ENCODE measurements around the gene RUBCNL. TPM values are rescaled to one million over a fixed set of nuclear protein-coding genes. Genes with fewer than 3 reads are reported as not detected.
A peak's percentile ranks its signal among the peaks of the same experiment; 100 is the strongest.

The RUBCNL gene
- total and polyA plus RNA-seq, 4 donors, result 1.6 to 11.5 (median 5.5) TPM

GRCh38 chr13:46404733-46405100 is 17.7 kb upstream of the RUBCNL start:
- H3K9ac ChIP-seq (ENCODE audit: insufficient read depth in 1 of 2, low read length in 2 of 2), result no peak overlapping the region
- H3K4me1 ChIP-seq (ENCODE audit: control insufficient read depth in 5 of 5, insufficient read depth in 5 of 5, low read length in 5 of 5), result no peaks in the 10 kb centered on the region
- DNase-seq, result no peak
- WGBS, 2 donors, result 55 to 78% methylated on average over 1 of the region's 1 CpG
- no peaks in the 10 kb centered on the region for H3K36me3 ChIP-seq (ENCODE audit: control insufficient read depth in 4 of 4, insufficient read depth in 4 of 4, low read length in 4 of 4)
- no peak for ATAC-seq (ENCODE audit: insufficient read depth, low FRiP score)
- no peaks in the 10 kb centered on the region for H3K9me3 ChIP-seq (ENCODE audit: control insufficient read depth in 4 of 4, insufficient read depth in 3 of 4, low read length in 3 of 4)
- peaks cover 0 to 2% (median 0%) of the 10 kb centered on the region in 3 donors for H3K27me3 ChIP-seq (ENCODE audit: control insufficient read depth in 3 of 3, insufficient read depth in 3 of 3, low read length in 2 of 3)
- no peak overlapping the region for H3K4me3 ChIP-seq
- TF ChIP-seq CTCF (IDR thresholded peaks at IDR 0.05; ENCODE audit: control extremely low read depth, extremely low read depth), result no peak
- H3K27ac ChIP-seq (ENCODE audit: low read depth in 1 of 2, low read length in 1 of 2), result peak overlapping the region in 1 of 2 donors; percentile 3

- peak in 2 of 3 donors; percentile 13 to 31 for DNase-seq
- peaks cover 0 to 2% (median 0%) of the 10 kb centered on the region in 3 donors for H3K27me3 ChIP-seq (ENCODE audit: control insufficient read depth in 3 of 3, insufficient read depth in 3 of 3, low read length in 2 of 3)
- H3K36me3 ChIP-seq (ENCODE audit: control insufficient read depth in 4 of 4, insufficient read depth in 4 of 4, low read length in 4 of 4), result no peaks in the 10 kb centered on the region
- H3K9ac ChIP-seq (ENCODE audit: insufficient read depth in 1 of 2, low read length in 2 of 2), result no peak overlapping the region
- TF ChIP-seq CTCF (IDR thresholded peaks at IDR 0.05; ENCODE audit: control extremely low read depth, extremely low read depth), result no peak
- peak overlapping the region in 1 of 2 donors; percentile 62 for H3K27ac ChIP-seq (ENCODE audit: low read depth in 1 of 2, low read length in 1 of 2)
- H3K4me3 ChIP-seq, result no peak overlapping the region
- H3K9me3 ChIP-seq (ENCODE audit: control insufficient read depth in 4 of 4, insufficient read depth in 3 of 4, low read length in 3 of 4), result no peaks in the 10 kb centered on the region
- WGBS, 2 donors, result 25 to 46% methylated on average over 8 of the region's 8 CpGs
- no peaks in the 10 kb centered on the region for H3K4me1 ChIP-seq (ENCODE audit: control insufficient read depth in 5 of 5, insufficient read depth in 5 of 5, low read length in 5 of 5)
- ATAC-seq (ENCODE audit: insufficient read depth, low FRiP score), result peak; percentile 75
These were observed 17.0 kb upstream of the RUBCNL start for GRCh38 chr13:46403851-46404732.

GRCh38 chr13:46402178-46402577 is 15.1 kb upstream of the RUBCNL start:
- Histone ChIP-seq H3K4me3 (no peak overlapping the region), H3K4me1 (ENCODE audit: control insufficient read depth in 5 of 5, insufficient read depth in 5 of 5, low read length in 5 of 5) (no peaks in the 10 kb centered on the region), H3K9me3 (ENCODE audit: control insufficient read depth in 4 of 4, insufficient read depth in 3 of 4, low read length in 3 of 4) (no peaks in the 10 kb centered on the region), H3K27ac (ENCODE audit: low read depth in 1 of 2, low read length in 1 of 2) (no peak overlapping the region), H3K9ac (ENCODE audit: insufficient read depth in 1 of 2, low read length in 2 of 2) (no peak overlapping the region), H3K36me3 (ENCODE audit: control insufficient read depth in 4 of 4, insufficient read depth in 4 of 4, low read length in 4 of 4) (no peaks in the 10 kb centered on the region), H3K27me3 (ENCODE audit: control insufficient read depth in 3 of 3, insufficient read depth in 3 of 3, low read length in 2 of 3) (peaks cover 0 to 2% (median 0%) of the 10 kb centered on the region in 3 donors)
- TF ChIP-seq CTCF (IDR thresholded peaks at IDR 0.05; ENCODE audit: control extremely low read depth, extremely low read depth), result no peak
- DNase-seq (no peak), ATAC-seq (ENCODE audit: insufficient read depth, low FRiP score) (no peak)
- 75 to 78% methylated on average over 2 of the region's 2 CpGs for WGBS, 2 donors

Data from lung (tissue), 12 donors.